Vagina (tissue), 2 donors: Measurements from ENCODE around the gene PSMD3.

Experiments used
- POLR2A ChIP-seq, 2 donors: fragments of 450-650 bp; IDR thresholded peaks; one replicate each; pipeline ENCODE4 v1.6.1; 2017; ENCODE audit warnings: antibody characterized with exemption in 2 of 2, mild to moderate bottlenecking in 2 of 2, moderate library complexity in 2 of 2
- TF ChIP-seq, protein P1 (sequence below), 3 experiments: fragments of 450-650 bp in 2 of 3; fragments of 200-600 bp in 1 of 3; sonication (generic) in 1 of 3; IDR thresholded peaks; one replicate each; pipeline ENCODE4 v1.5.1; 2017 to 2019; ENCODE audit warnings: antibody characterized with exemption in 3 of 3, mild to moderate bottlenecking in 2 of 3, moderate library complexity in 2 of 3

- TF ChIP-seq, protein P1, sequence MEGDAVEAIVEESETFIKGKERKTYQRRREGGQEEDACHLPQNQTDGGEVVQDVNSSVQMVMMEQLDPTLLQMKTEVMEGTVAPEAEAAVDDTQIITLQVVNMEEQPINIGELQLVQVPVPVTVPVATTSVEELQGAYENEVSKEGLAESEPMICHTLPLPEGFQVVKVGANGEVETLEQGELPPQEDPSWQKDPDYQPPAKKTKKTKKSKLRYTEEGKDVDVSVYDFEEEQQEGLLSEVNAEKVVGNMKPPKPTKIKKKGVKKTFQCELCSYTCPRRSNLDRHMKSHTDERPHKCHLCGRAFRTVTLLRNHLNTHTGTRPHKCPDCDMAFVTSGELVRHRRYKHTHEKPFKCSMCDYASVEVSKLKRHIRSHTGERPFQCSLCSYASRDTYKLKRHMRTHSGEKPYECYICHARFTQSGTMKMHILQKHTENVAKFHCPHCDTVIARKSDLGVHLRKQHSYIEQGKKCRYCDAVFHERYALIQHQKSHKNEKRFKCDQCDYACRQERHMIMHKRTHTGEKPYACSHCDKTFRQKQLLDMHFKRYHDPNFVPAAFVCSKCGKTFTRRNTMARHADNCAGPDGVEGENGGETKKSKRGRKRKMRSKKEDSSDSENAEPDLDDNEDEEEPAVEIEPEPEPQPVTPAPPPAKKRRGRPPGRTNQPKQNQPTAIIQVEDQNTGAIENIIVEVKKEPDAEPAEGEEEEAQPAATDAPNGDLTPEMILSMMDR (IDR thresholded peaks at IDR 0.05), result no peak
- TF ChIP-seq POLR2A (IDR thresholded peaks at IDR 0.05), result no peak
These were observed 51.1 kb downstream of the PSMD3 start for GRCh38 chr17:40031706-40032105.
